ENCODE measurements around the gene PAPSS1.

DNA sequence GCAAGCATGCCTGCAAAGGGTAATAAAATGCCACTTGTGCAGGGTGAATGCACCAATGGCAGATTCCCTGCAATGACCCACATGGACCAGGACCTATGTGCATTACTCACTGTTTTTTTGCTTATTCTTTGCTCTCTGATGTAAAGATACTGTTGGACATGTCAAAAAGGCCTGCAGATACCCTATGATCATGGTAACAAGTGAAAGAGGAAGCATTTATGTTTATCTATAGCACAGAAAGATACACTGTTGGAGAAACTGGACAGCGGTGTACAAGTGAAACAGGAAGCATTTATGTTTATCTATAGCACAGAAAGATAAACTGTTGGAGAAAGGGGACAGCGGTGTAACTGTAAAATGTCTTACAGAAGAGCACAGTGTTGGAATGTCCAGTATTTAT lies 127.5 kb downstream of the PAPSS1 start:
- TF ChIP-seq, protein P1, sequence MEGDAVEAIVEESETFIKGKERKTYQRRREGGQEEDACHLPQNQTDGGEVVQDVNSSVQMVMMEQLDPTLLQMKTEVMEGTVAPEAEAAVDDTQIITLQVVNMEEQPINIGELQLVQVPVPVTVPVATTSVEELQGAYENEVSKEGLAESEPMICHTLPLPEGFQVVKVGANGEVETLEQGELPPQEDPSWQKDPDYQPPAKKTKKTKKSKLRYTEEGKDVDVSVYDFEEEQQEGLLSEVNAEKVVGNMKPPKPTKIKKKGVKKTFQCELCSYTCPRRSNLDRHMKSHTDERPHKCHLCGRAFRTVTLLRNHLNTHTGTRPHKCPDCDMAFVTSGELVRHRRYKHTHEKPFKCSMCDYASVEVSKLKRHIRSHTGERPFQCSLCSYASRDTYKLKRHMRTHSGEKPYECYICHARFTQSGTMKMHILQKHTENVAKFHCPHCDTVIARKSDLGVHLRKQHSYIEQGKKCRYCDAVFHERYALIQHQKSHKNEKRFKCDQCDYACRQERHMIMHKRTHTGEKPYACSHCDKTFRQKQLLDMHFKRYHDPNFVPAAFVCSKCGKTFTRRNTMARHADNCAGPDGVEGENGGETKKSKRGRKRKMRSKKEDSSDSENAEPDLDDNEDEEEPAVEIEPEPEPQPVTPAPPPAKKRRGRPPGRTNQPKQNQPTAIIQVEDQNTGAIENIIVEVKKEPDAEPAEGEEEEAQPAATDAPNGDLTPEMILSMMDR (IDR thresholded peaks at IDR 0.05; ENCODE audit: borderline replicate concordance, extremely low read depth, low read length, poor library complexity, severe bottlenecking) = no peak
- TF ChIP-seq EZH2 (IDR thresholded peaks at IDR 0.05; ENCODE audit: borderline replicate concordance, low read depth, low read length, severe bottlenecking) = no peak

Data from DND-41 (cell line).